CD4-positive, alpha-beta T cell treated with Interferon gamma for 1 hour (primary cell): ENCODE data around the gene UBE2G1.
A peak's percentile ranks its signal among the peaks of the same experiment; 100 is the strongest.

ENCODE experiments used
- DNase-seq: peaks from one replicate; pipeline ENCODE4 v3.0.0-alpha.2; 2020

Gene UBE2G1

DNA sequence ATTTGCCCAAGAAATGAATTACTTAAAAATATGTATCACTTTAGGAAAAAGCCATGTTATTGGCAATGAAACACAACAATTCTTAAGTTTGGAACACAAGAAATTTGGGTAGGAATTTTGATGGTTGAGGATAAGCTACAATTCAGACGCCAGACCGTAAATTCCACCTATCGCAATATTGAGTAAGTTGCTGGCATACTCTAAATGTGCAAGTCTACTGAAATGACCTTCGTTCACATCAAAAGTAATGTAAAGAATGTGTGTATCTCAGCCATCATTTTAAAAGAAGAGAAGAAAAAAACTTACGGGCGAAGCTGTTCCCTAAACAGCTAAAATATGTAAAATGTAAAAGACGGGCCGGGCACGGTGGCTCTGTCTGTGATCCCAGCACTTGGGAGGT lies 33.4 kb downstream of the UBE2G1 start:
- no peak for DNase-seq

DNA sequence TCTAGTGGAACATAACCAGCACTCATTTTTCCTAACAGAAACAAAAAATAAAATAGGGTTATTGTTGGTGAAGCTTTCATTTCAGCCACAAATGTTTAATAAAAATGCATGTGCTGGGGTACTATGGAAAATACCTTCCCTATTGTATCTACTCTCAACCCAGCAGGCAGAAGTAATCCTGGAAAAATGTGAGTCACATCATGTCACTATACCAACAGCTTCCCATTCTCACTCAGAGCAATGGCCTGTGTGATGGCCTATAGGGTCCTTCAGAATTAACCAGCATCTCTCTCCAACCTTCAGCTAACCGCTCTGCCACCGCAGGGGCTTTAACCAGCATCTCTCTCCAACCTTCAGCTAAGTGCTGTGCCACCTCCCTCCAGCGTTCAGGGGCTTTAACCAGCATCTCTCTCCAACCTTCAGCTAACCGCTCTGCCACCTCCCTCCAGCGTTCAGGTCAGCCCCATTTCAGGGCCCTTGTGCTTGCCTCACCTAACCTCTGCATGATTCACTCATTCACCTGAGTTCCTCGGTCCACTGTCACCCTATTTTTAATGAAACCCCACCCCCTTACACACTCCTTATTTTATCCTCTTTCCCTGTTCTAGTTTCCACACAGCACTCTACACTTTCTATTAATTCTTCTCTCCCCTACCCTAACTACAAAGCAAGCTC lies 34.0 kb downstream of the UBE2G1 start:
- no peak for DNase-seq

GRCh38 chr17:4331614-4332013 lies 34.9 kb downstream of the UBE2G1 start:
- DNase-seq = no peak

- no peak for DNase-seq
These were observed 36.6 kb downstream of the UBE2G1 start for GRCh38 chr17:4329838-4330237.

- DNase-seq = no peak
These were observed 38.9 kb downstream of the UBE2G1 start for GRCh38 chr17:4327606-4328005.

DNA sequence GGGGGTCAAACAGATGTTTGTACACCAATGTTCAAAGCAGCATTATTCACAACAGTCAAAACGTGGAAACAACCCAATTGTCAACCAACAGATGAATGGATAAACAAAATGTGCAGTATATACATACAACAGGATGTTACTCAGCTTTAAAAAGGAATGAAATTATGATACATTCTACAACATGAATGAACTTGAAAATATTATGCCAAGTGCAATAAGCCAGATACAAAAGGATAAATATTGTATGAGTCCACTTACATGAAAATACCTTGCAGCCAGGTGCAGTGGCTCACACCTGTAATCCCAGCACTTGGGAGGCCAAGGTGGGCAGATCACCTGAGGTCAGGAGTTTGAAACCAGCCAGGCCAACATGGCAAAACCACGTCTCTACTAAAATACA lies 39.9 kb downstream of the UBE2G1 start:
- no peak for DNase-seq

DNA sequence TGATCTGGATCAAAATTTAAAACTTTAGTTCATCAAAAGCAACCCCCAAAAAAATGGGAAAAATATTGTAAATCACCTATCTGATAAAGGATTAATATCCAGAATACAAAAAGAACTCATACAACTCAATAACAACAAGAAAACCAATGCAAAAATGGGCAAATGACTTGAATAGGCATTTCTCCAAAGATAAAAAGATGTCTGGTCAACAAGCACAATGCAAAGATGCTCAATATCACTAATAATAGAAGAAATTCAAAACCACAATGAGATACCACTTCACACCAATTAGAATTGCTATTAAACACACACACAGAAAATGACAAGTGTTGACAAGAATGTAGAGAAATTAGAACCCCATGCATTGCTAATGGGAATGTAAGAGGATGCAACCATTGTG lies 40.4 kb downstream of the UBE2G1 start:
- no peak for DNase-seq

GRCh38 chr17:4324463-4324862 lies 42.0 kb downstream of the UBE2G1 start:
- no peak for DNase-seq

DNA sequence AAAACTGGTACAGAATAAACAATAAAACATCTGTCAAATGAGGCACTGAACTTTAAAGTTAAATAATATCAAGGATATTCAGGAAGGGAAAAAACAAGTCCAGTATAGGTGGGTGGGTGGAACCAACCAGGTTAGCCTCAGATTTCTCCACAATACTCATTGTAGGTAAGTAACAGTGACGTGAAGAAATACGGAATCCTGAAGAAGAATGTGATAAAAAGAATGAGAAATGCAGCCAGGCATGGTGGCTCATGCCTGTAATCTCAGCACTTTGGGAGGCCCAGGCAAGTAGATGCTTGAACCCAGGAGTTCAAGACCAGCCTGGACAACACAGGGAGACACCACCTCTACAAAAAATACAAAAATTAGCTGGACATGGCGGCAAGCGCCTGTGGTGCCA lies 47.3 kb downstream of the UBE2G1 start:
- no peak for DNase-seq

GRCh38 chr17:4318596-4318995 lies 47.9 kb downstream of the UBE2G1 start:
- DNase-seq = no peak

GRCh38 chr17:4318186-4318585 lies 48.3 kb downstream of the UBE2G1 start:
- no peak for DNase-seq

- no peak for DNase-seq
These were observed 48.9 kb downstream of the UBE2G1 start for GRCh38 chr17:4317610-4318009.

GRCh38 chr17:4316648-4317047 lies 49.8 kb downstream of the UBE2G1 start:
- DNase-seq = no peak

DNA sequence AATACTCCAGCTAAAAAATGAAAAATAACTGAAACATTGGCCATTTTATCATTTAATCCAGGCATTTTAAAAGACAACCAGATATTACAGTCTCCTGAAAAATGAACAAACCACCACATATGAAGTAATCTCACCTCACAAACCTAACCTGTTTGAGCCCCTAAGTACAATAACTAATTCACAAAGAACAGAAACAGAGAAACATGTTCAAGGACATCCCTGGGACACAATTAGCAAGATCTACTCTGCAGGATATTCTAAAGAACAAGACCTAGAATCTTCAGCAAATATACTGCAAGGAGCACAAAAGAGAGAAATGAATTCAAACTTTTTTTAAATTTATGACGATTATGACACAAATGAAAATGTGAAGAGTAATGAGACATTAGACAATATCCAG lies 51.9 kb downstream of the UBE2G1 start:
- no peak for DNase-seq

GRCh38 chr17:4314179-4314578 lies 52.3 kb downstream of the UBE2G1 start:
- DNase-seq = no peak

DNA sequence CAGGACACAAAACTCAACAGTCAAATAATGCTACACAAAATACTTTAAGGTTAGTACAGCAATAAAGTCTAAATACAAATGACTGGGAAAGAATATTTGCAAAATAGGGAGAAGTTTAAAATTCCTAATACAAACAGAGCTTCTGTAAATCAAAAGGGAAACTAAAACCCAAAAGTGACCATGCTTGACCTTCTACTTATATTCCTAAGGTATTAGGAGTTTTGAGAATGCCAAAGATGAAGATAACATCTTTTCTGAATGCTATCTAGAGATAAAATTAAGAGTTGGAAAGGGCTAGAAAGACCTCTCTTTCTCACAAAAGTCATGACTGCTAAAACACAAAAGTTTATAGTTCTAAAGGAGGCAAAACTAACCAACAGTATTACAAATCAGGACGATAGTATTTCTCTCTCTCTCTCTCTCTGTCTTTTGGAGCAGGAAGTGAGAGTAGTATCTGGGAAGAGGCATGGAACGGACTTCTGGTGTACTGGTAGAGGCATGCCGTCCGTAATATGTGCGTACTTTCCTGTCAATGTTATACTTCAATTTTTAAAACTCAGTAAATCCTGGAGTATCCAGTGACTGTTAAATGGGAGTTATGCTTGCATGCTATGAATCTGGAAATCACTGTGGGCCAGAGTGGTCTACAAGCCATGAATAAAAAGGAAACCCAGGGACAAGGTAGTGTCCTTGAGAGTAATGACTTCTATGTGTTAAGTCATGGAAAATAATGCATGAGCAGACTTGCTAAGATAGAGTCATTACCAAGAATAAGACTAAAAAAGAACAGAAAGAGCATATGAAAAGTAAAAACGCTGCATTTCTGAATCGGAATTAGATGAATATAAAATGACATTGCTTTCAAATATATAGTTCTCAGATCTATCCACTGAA lies 53.0 kb downstream of the UBE2G1 start:
- no peak for DNase-seq

GRCh38 chr17:4310354-4311060 lies 56.0 kb downstream of the UBE2G1 start:
- no peak for DNase-seq

DNA sequence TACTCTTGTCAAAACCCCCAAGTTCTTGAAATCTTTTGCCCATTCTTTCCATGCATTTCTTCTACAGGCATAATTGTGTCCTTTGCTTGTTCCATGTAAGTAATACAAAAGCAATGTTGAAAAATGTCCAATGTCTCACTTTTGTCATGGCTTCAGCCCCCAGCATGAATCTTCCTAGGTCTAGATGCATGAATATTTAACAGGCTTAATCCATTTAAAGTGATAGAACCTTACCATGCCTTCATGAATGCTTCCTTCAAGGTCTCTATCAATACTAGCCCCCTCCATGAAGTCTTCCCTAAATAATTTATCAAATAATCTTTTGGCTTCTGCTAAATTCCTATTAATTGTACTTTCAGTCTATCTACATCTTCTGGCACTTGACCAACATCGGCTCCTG lies 56.6 kb downstream of the UBE2G1 start:
- no peak for DNase-seq

GRCh38 chr17:4307179-4307930 lies 59.1 kb downstream of the UBE2G1 start:
- DNase-seq = no peak

DNA sequence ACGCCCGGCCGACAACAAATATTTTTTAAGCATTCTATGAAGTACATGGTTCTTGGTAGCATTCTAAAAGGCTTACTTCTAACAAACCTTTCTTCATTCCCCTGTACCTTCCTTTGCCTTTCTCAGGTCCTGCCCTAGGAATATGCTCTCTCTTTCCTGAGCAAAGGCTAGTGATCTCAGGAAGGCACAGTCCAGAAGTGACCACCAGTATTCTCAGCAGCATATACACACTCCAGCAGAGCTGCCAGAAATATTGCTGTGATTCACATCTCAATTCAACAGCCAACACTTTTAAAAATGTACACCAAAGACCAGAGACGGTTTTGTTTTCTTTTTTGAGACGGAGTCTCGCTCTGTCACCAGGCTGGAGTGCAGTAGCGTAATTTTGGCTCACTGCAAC lies 61.3 kb downstream of the UBE2G1 start:
- DNase-seq = no peak

DNA sequence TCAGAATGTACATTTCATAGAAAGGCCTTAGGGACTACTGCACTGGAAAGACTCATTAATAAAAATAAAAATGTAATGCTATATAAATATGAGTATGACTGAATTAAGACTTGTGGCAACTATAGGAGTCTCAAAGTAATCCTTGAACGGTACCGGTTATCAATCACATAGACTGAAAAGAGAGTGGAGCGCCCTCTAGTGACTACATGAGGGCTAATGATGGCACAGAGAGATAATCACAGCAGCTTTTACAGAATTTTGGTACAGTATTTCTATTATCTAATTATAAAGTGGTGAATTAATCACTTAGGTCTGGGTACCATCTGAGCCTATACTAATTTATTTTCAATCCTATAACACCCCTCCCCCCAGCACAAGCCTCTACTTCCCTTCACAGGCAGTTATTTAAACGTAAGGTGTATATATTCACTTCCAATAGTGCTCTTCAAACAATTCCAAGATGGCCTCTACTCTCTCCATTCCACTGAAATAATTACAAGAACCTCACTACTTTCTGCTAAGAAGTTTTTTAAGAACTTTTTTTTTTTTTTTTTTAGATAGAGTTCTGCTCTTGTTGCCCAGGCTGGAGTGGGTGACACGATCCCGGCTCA lies 62.0 kb downstream of the UBE2G1 start:
- DNase-seq = peak; percentile 4

DNA sequence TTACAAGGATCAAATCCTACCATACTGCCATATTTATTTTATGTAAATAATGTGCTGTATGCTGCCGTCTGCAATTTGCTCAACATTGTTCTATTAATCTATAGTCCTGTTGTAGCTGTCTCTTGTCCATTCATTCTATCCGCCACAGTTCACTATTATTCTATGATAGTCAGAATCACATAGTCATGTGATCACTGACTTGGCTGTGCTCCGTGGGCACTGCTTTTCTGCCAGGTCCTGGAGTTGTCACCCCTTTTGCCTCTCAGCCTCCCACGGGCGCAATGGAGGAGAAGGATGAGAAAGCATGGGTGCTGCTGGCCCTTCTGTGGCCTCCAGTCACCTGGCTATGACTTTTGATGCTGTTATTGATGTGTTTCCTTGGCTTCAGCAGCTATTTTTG lies 65.4 kb downstream of the UBE2G1 start:
- no peak for DNase-seq

DNA sequence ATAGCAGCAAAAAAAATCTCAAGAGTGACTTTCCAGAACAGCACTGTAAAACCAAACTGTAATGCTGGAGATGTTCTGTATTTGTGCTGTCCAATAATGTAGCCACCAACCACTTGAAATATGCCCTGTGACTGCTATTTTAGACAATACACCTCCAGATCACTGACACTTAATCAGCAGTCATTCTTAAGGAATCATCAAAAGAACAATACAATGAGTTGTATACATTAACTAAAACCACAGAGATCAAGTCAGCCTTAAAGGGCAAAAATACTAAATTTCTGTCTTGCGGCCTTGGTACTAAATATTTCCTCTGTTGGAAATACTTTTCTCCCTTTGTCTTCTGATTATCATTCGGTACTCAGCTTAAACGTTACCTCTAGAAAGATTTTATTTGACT lies 69.1 kb downstream of the UBE2G1 start:
- DNase-seq = no peak
